GM12864 (cell line): ENCODE data around the gene ZIC1.

Experiments used
- DNase-seq: peaks from one replicate; pipeline ENCODE4 v3.0.0-alpha.2; 2011; ENCODE audit warnings: low read depth
- H3K4me3 ChIP-seq: 2 replicates; pipeline ENCODE4 v1.5.1; 2011; ENCODE audit warnings: mild to moderate bottlenecking, low read depth, low read length, control low read depth
- TF ChIP-seq, protein P1 (sequence below): IDR thresholded peaks from 2 replicates; pipeline ENCODE4 v1.5.1; 2011; ENCODE audit warnings: low read depth, mild to moderate bottlenecking, moderate library complexity, low read length, control low read depth, inconsistent platforms; ENCODE audit errors: missing control alignments

Gene ZIC1

DNA sequence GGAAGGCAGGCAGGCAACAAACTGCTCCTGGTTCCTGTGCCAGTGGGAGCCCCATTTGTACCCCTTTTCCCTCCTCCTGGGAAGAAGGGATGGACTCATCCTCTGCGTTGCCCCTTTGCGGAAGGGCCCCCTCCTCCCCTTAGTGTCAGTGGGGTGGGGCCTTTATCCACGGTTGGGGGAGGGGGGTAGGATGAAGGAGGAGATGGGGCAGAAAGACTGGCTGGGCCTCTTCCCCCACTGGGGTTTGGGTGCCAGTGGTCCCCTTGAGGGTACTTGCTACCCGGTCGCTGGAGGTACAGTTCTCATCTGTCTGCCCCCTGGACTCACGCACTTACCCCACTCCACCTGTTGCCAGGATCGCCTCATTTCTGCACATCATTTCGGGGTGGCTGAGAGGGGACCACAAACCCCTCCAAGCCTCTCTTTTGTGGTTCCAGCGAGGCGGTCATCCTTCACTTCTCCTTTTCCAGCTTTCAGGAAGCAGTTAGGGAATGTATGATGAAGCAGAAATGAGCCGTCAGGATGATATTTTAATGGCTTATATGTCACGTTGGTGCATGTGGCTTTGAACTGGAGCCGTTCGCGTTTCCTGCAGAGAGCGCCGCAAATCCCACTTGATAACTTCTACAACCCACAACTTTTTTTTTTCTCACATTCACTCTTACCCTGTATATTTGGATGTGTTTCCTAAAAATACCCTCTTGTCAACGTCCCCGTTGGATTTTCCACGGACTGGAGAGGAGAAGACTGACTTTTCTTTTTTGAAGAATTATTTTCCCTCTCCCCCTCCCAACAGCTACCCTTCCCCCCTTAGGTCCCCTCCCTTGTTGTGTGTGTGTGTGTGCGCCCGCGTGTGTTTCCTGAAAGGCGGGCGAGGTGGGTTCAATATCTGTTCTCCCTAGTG, 2.9 kb upstream of the ZIC1 start, which contains the start of gene ZIC4:
Gene ZIC4, minus strand, starts transcription at position 516 of the 904 bp plus-strand sequence. CDS start 3,746 bp downstream, outside the sequence.
- no peak within 1 kb of the TSS for H3K4me3 ChIP-seq
- DNase-seq: no peak
- TF ChIP-seq, protein P1, sequence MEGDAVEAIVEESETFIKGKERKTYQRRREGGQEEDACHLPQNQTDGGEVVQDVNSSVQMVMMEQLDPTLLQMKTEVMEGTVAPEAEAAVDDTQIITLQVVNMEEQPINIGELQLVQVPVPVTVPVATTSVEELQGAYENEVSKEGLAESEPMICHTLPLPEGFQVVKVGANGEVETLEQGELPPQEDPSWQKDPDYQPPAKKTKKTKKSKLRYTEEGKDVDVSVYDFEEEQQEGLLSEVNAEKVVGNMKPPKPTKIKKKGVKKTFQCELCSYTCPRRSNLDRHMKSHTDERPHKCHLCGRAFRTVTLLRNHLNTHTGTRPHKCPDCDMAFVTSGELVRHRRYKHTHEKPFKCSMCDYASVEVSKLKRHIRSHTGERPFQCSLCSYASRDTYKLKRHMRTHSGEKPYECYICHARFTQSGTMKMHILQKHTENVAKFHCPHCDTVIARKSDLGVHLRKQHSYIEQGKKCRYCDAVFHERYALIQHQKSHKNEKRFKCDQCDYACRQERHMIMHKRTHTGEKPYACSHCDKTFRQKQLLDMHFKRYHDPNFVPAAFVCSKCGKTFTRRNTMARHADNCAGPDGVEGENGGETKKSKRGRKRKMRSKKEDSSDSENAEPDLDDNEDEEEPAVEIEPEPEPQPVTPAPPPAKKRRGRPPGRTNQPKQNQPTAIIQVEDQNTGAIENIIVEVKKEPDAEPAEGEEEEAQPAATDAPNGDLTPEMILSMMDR: no peak

DNA sequence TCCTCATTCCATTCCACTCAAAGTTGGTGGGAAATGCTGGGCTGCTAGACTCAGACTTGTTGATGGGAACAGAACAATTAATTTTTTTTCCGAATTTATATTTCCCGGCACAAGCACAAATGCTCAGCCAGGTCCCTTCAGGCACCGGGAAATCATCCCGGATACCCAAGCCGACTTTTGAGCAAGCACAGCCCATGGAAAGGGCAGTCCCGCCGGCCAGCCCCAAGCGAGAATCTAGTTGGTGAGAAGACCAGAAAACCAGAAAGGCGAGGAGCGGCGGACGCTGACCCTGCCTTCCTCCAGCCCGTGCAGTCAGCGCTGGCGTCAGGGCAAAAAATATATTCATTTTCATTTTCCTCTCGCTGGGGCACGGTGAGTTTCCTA, 2.1 kb upstream of the ZIC1 start:
- TF ChIP-seq, protein P1: no peak
- H3K4me3 ChIP-seq: no peak overlapping the region
- DNase-seq: no peak

DNA sequence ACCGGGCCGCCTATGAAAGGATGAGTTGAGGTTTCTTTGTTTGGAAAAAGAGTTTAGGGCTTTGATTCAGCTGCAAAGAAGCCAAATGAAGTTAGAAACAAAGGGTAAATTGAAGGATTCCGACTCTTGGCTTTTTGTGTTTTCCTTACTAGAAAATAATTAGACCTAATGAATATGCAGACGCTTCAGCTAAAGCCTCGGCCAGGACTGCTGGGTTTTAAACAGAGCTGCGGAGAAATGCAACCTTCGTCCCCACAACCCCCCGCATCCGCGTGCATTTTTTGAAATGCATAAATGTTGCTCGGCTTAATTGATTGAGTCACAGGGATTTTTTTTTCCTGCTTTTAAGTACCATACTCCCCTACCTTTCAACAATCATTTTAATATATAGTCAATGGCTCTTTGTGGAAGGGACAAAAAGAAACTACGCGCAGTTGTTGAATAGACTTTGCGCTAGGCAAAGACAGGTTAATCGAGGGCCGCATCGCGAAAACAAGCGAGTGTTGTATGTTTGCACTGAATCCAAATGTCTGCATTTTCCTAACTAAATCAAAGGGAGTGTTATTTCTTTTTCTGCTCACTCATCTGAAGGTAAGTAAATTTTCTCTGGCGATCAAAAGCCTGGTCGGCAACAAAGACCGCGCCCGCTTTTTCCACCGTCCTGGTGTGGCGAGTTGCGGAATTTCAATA, 1.5 kb upstream of the ZIC1 start:
- TF ChIP-seq, protein P1: no peak
- H3K4me3 ChIP-seq: no peak overlapping the region
- no peak for DNase-seq

DNA sequence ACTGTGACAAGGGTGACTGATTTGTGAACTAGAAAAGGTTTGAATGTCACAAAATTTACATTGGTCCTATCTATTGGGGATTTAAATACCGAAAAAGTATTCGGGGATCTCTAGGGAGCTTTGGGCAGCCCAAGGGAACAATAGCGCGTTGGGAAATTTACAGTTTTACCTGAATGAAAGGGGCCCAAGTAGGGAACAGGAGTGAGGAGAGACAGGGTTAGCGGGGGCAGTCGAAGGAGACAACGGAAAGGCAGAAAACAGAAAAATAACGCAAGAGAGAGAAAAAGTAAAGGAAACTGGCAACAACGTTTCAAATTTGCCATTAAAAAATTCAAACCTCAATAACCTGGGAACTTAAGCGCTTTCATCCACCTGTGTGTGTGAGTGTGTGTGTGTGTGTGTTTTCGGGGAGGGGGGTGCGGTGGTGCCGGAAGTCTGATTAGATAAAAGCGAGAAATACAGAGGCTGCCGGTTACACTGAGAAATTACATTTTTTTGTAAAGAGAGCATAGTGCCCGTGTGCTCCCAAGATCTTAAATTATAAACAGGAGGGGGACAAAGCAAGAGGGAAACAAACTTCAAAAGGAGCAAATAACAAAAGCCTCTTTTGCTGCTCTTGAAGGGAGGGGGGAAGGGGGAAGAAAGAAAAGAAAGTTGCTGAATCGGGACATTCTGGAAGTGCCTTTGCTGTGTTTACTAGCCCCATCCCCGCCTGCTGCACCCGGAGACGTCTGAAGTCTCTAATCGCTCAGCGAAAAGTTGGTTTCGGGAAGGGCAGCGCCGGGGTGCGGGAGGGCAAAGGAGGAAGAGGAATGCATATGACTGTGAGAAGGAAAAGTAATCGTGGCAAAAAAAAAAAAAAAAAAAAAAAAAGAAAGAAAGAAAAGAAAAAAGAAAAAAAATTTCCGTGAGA, 721 bp upstream of the ZIC1 start:
- DNase-seq: no peak
- TF ChIP-seq, protein P1: no peak
- H3K4me3 ChIP-seq: no peak overlapping the region

DNA sequence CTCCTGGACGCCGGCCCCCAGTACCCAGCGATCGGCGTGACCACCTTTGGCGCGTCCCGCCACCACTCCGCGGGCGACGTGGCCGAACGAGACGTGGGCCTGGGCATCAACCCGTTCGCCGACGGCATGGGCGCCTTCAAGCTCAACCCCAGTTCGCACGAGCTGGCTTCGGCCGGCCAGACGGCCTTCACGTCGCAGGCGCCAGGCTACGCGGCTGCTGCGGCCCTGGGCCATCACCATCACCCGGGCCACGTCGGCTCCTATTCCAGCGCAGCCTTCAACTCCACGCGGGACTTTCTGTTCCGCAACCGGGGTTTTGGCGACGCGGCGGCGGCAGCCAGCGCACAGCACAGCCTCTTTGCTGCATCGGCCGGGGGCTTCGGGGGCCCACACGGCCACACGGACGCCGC, 956 bp downstream of the ZIC1 start:
- H3K4me3 ChIP-seq: no peak overlapping the region
- TF ChIP-seq, protein P1: no peak
- DNase-seq: no peak

DNA sequence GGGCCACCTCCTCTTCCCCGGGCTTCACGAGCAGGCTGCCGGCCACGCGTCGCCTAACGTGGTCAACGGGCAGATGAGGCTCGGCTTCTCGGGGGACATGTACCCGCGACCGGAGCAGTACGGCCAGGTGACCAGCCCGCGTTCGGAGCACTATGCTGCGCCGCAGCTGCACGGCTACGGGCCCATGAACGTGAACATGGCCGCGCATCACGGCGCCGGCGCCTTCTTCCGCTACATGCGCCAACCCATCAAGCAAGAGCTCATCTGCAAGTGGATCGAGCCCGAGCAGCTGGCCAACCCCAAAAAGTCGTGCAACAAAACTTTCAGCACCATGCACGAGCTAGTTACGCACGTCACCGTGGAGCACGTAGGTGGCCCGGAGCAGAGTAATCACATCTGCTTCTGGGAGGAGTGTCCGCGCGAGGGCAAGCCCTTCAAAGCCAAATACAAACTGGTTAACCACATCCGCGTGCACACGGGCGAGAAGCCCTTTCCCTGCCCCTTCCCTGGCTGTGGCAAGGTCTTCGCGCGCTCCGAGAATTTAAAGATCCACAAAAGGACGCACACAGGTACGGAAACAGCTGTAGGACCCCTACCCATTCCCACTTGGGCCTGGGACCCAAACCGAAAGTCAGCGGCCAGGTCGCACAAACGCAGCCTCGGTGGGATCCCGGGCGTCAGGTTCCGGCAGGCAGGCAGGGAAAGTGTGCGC, 1.5 kb downstream of the ZIC1 start:
- peak overlapping the region; percentile 23 for H3K4me3 ChIP-seq
- DNase-seq: no peak

More for the DNA sequence above, 1.5 kb downstream of the ZIC1 start:
- TF ChIP-seq, protein P1: no peak
